H9 (cell line): ENCODE measurements around the gene STX8. TPM values are rescaled to one million over a fixed set of nuclear protein-coding genes. Genes with fewer than 3 reads are reported as not detected.

Experiments used
- DNase-seq: peaks from one replicate; pipeline ENCODE4 v3.0.0-alpha.2; 2017
- H2AFZ ChIP-seq: one replicate; pipeline ENCODE4 v1.6.1; 2013; ENCODE audit warnings: mild to moderate bottlenecking, low read length, control low read depth, moderate library complexity
- H2AK5ac ChIP-seq: 2 replicates; pipeline ENCODE4 v1.6.1; 2013; ENCODE audit warnings: low read length, control low read depth, mixed read lengths; ENCODE audit not compliant: insufficient read length
- H2BK120ac ChIP-seq: one replicate; pipeline ENCODE4 v1.6.1; 2013; ENCODE audit warnings: low read depth, mild to moderate bottlenecking, low read length, control low read depth, inconsistent platforms; ENCODE audit not compliant: poor library complexity, severe bottlenecking
- H2BK12ac ChIP-seq: 2 replicates; pipeline ENCODE4 v1.6.1; 2013; ENCODE audit warnings: low read length, control low read depth, mixed read lengths, low read depth; ENCODE audit not compliant: insufficient read length
- H2BK15ac ChIP-seq: 2 replicates; pipeline ENCODE4 v1.6.1; 2013; ENCODE audit warnings: low read depth, low read length, control low read depth
- H2BK20ac ChIP-seq: one replicate; pipeline ENCODE4 v1.6.1; 2013; ENCODE audit warnings: low read depth, mild to moderate bottlenecking, low read length, control low read depth, inconsistent platforms; ENCODE audit not compliant: poor library complexity, severe bottlenecking
- H2BK5ac ChIP-seq: 2 replicates; pipeline ENCODE4 v1.6.1; 2013; ENCODE audit warnings: low read length, control low read depth, mixed read lengths; ENCODE audit not compliant: insufficient read length
- H3K14ac ChIP-seq: 2 replicates; pipeline ENCODE4 v1.6.1; 2013; ENCODE audit warnings: low read length, control low read depth; ENCODE audit not compliant: insufficient read depth
- H3K18ac ChIP-seq: 2 replicates; pipeline ENCODE4 v1.6.1; 2013; ENCODE audit warnings: low read depth, mild to moderate bottlenecking, mixed read lengths, low read length, control low read depth; ENCODE audit not compliant: insufficient read length
- H3K23ac ChIP-seq: 2 replicates; pipeline ENCODE4 v1.6.1; 2013; ENCODE audit warnings: low read length, control low read depth, mixed read lengths, low read depth; ENCODE audit not compliant: insufficient read length
- H3K23me2 ChIP-seq: 2 replicates; pipeline ENCODE4 v1.6.1; 2013; ENCODE audit warnings: low read depth, mild to moderate bottlenecking, mixed read lengths, low read length, control low read depth; ENCODE audit not compliant: insufficient read length, poor library complexity, severe bottlenecking
- H3K27ac ChIP-seq: 2 replicates; pipeline ENCODE4 v1.5.1; 2013; ENCODE audit warnings: low read length, control low read depth, mixed read lengths, low read depth; ENCODE audit not compliant: insufficient read length
- H3K27me3 ChIP-seq: 2 replicates; pipeline ENCODE4 v1.6.1; 2013; ENCODE audit warnings: low read length, control low read depth, inconsistent platforms; ENCODE audit not compliant: insufficient read depth
- H3K4ac ChIP-seq: 2 replicates; pipeline ENCODE4 v1.6.1; 2013; ENCODE audit warnings: low read depth, mild to moderate bottlenecking, control low read depth, inconsistent platforms, low read length, moderate library complexity
- H3K4me1 ChIP-seq: 2 replicates; pipeline ENCODE4 v1.6.1; 2013; ENCODE audit warnings: low read length, control low read depth, inconsistent platforms; ENCODE audit not compliant: insufficient read depth
- H3K4me2 ChIP-seq: 2 replicates; pipeline ENCODE4 v1.6.1; 2013; ENCODE audit warnings: low read length, control low read depth, mixed read lengths; ENCODE audit not compliant: insufficient read length, insufficient read depth
- H3K56ac ChIP-seq: 2 replicates; pipeline ENCODE4 v1.6.1; 2013; ENCODE audit warnings: low read depth, mild to moderate bottlenecking, mixed read lengths, low read length, control low read depth; ENCODE audit not compliant: insufficient read length
- H3K79me1 ChIP-seq: 2 replicates; pipeline ENCODE4 v1.6.1; 2013; ENCODE audit warnings: low read depth, mild to moderate bottlenecking, moderate library complexity, low read length, control low read depth, inconsistent platforms; ENCODE audit not compliant: insufficient read depth, poor library complexity, severe bottlenecking
- H3K79me2 ChIP-seq: 2 replicates; pipeline ENCODE4 v1.6.1; 2013; ENCODE audit warnings: low read length, control low read depth, inconsistent platforms; ENCODE audit not compliant: insufficient read depth
- H3K9ac ChIP-seq: 2 replicates; pipeline ENCODE4 v1.6.1; 2013; ENCODE audit warnings: low read length, control low read depth, mixed read lengths; ENCODE audit not compliant: insufficient read length; ENCODE audit errors: extremely low read depth
- H3K9me3 ChIP-seq: one replicate; pipeline ENCODE4 v1.6.1; 2013; ENCODE audit warnings: low read depth, low read length, inconsistent platforms; ENCODE audit not compliant: control insufficient read depth
- H3T11ph ChIP-seq: one replicate; pipeline ENCODE4 v1.6.1; 2013; ENCODE audit warnings: mild to moderate bottlenecking, low read length, control low read depth, inconsistent platforms
- H4K20me1 ChIP-seq: one replicate; pipeline ENCODE4 v1.6.1; 2013; ENCODE audit not compliant: control insufficient read depth, insufficient read length, insufficient read depth
- H4K5ac ChIP-seq: 2 replicates; pipeline ENCODE4 v1.6.1; 2013; ENCODE audit warnings: low read depth, mild to moderate bottlenecking, mixed read lengths, low read length, control low read depth; ENCODE audit not compliant: insufficient read length
- H4K8ac ChIP-seq: replicated peaks from 2 replicates; pipeline ENCODE4 v1.6.1; 2013; ENCODE audit warnings: low read length, control low read depth, mixed read lengths, low read depth; ENCODE audit not compliant: insufficient read length
- H4K91ac ChIP-seq: 2 replicates; pipeline ENCODE4 v1.6.1; 2013; ENCODE audit warnings: low read depth, mild to moderate bottlenecking, moderate library complexity, mixed read lengths, low read length, control low read depth; ENCODE audit not compliant: insufficient read length
- H3K27ac Mint-ChIP-seq, 3 experiments: 2 replicates in 2 of 3; 3 replicates in 1 of 3; pipeline ENCODE4 v1.8.0; 2020 to 2021; ENCODE audit warnings: mixed read lengths in 3 of 3, mild to moderate bottlenecking in 1 of 3, moderate library complexity in 1 of 3
- H3K27me3 Mint-ChIP-seq: 2 replicates; pipeline ENCODE4 v1.8.0; 2021; ENCODE audit warnings: low read depth, mild to moderate bottlenecking, moderate library complexity, mixed read lengths
- H3K36me3 Mint-ChIP-seq, 3 experiments: 2 replicates in 2 of 3; 3 replicates in 1 of 3; pipeline ENCODE4 v1.8.0; 2020 to 2021; ENCODE audit warnings: low read depth in 3 of 3, mixed read lengths in 3 of 3; ENCODE audit not compliant: insufficient read depth in 1 of 3
- H3K4me1 Mint-ChIP-seq, 2 experiments: 2 replicates each; pipeline ENCODE4 v1.8.0; 2020; ENCODE audit warnings: mixed read lengths in 2 of 2
- H3K4me3 Mint-ChIP-seq, 2 experiments: 2 replicates in 1 of 2; 3 replicates in 1 of 2; pipeline ENCODE4 v1.8.0; 2020 to 2021; ENCODE audit warnings: mild to moderate bottlenecking in 2 of 2, mixed read lengths in 2 of 2, moderate library complexity in 1 of 2
- H3K9me3 Mint-ChIP-seq, 2 experiments: 2 replicates in 1 of 2; 3 replicates in 1 of 2; pipeline ENCODE4 v1.8.0; 2020; ENCODE audit warnings: mild to moderate bottlenecking in 2 of 2, mixed read lengths in 2 of 2, moderate library complexity in 1 of 2
- CTCF ChIP-seq: fragments of 200-600 bp; sonication (generic); conservative IDR thresholded peaks from 3 replicates; pipeline ENCODE4 v1.8.0; 2021; ENCODE audit warnings: antibody characterized with exemption, mild to moderate bottlenecking
- WGBS: extraction: QIAGEN DNeasy Blood & Tissue Kit; methylation state at CpG from one replicate; pipeline ENCODE4 v1.1.7; 2013; ENCODE audit warnings: missing lambda C conversion rate, low lambda C conversion rate, mixed read lengths; ENCODE audit not compliant: insufficient read length; ENCODE audit errors: extremely low coverage; 5-methylcytosine and 5-hydroxymethylcytosine counted together
- total RNA-seq: library from RNA; stranded (reverse); gene quantifications from 2 replicates; pipeline ENCODE4 v1.2.1, GENCODE V29; 2021

The STX8 gene
- total RNA-seq, 1 experiment from 2014 or later = 55.1 TPM

GRCh38 chr17:9368631-9369030 lies 207.0 kb downstream of the STX8 start:
- H3K27me3 Mint-ChIP-seq = no peaks in the 10 kb centered on the region
- H3K9ac ChIP-seq = no peak overlapping the region
- no peak overlapping the region for H3K56ac ChIP-seq
- no peaks in the 10 kb centered on the region for H3K9me3 ChIP-seq
- H3K4me1 Mint-ChIP-seq = peaks cover 28 to 32% of the 10 kb centered on the region in 2 experiments
- no peak overlapping the region for H3K27ac ChIP-seq
- H3K4ac ChIP-seq = no peak overlapping the region
- no peaks in the 10 kb centered on the region for H3K79me2 ChIP-seq
- no peak overlapping the region for H2AFZ ChIP-seq
- H4K20me1 ChIP-seq = no peaks in the 10 kb centered on the region
- no peak overlapping the region for H4K8ac ChIP-seq
- H2BK120ac ChIP-seq = no peak overlapping the region
- no peaks in the 10 kb centered on the region for H3K9me3 Mint-ChIP-seq
- no peak for TF ChIP-seq CTCF
- no peak overlapping the region for H2BK20ac ChIP-seq
- no peak overlapping the region for H4K91ac ChIP-seq
- no peak for DNase-seq
- no peak overlapping the region for H3K4me3 Mint-ChIP-seq
- peaks cover 7% of the 10 kb centered on the region; the same call in 1 of the 2 replicates for H3K4me1 ChIP-seq
- no peaks in the 10 kb centered on the region for H3K23me2 ChIP-seq
- H3K27ac Mint-ChIP-seq = peak overlapping the region in 2 of 3 experiments; percentile 0 to 9; a peak in 1 of 7 replicates
- no peak overlapping the region for H2AK5ac ChIP-seq
- H4K5ac ChIP-seq = no peak overlapping the region
- WGBS = no CpG with 5 or more reads among the region's 4 CpGs
- no peak overlapping the region for H2BK5ac ChIP-seq
- no peak overlapping the region for H3K23ac ChIP-seq
- H2BK15ac ChIP-seq = no peak overlapping the region
- H3K79me1 ChIP-seq = no peaks in the 10 kb centered on the region
- H3K14ac ChIP-seq = no peak overlapping the region
- no peaks in the 10 kb centered on the region for H3K27me3 ChIP-seq
- H2BK12ac ChIP-seq = no peak overlapping the region
- H3K4me2 ChIP-seq = no peak overlapping the region
- no peak overlapping the region for H3T11ph ChIP-seq
- no peaks in the 10 kb centered on the region for H3K36me3 Mint-ChIP-seq
- no peak overlapping the region for H3K18ac ChIP-seq
